ENCODE results near the gene NAIF1. TPM values are rescaled to one million over a fixed set of nuclear protein-coding genes. Genes with fewer than 3 reads are reported as not detected.

Gene NAIF1
- total RNA-seq, 4 donors from 2014 or later, result 3.8 to 27.4 (median 10.6) TPM

DNA sequence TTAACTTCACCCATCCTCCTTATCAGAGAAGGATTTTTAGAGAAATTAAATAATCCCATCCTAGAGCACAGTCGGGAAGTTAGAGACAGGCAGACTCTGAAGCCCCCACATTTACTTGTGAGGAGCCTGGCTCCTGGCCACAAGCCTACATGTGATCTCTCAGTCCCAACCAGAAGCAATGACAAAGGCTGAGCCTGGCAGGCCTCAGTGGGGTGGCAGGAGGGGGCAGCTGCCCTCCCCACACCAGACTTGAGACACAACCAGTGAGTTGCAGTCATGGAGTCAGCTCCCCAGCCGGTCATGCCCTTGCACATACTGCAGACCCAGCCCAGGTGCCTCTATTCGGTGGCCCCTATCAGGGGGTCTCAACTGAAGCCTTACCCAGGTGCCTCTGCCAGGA is 11.0 kb downstream of the NAIF1 start:
- no peaks in the 10 kb centered on the region for H3K9me3 ChIP-seq
- H3K27me3 ChIP-seq, result no peaks in the 10 kb centered on the region
- DNase-seq, result no peak
- H3K27ac ChIP-seq, result peak overlapping the region; percentile 87 to 90
- no peaks in the 10 kb centered on the region for H3K36me3 ChIP-seq
- H3K4me3 ChIP-seq, result no peak overlapping the region
- no peak for TF ChIP-seq POLR2A (IDR thresholded peaks at IDR 0.05)
- TF ChIP-seq CTCF (IDR thresholded peaks at IDR 0.05), result no peak
- intact Hi-C loops (cut with DNase I; ENCODE audit: low total_unique reads), result no loop called here
- peaks cover 0 to 12% of the 10 kb centered on the region in 2 donors for H3K4me1 ChIP-seq

GRCh38 chr9:128055344-128056040 is 11.6 kb downstream of the NAIF1 start:
- Histone ChIP-seq H3K4me3 (no peak overlapping the region), H3K27ac (peak overlapping the region; percentile 87 to 90), H3K9me3 (no peaks in the 10 kb centered on the region), H3K27me3 (no peaks in the 10 kb centered on the region), H3K36me3 (no peaks in the 10 kb centered on the region), H3K4me1 (peaks cover 0 to 12% of the 10 kb centered on the region in 2 donors)
- TF ChIP-seq POLR2A (IDR thresholded peaks at IDR 0.05) (peak in 1 of 2 donors; percentile 43), CTCF (IDR thresholded peaks at IDR 0.05) (no peak)
- peak; percentile 72 to 74 for DNase-seq
- intact Hi-C loops (cut with DNase I; ENCODE audit: low total_unique reads), result no loop called here

DNA sequence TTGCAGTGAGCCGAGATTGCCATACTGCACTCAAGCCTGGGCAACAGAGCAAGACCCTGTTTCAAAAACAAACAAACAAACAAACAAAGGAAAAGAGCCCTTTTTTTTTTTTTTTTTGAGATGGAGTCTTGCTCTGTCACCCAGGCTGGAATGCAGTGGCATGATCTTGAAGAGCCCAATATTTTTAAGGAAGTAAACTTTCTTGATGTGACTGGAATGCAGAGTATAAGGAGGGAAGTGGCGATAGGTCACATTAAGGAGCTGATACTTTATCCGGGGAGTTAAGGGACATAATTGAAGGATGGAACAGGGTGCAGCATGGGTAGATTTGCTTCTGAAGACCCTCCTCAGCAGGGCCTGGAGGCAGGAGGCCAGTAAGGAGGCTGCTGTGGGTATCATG is 13.0 kb downstream of the NAIF1 start:
- no peak overlapping the region for H3K4me3 ChIP-seq
- intact Hi-C loops (cut with DNase I; ENCODE audit: low total_unique reads), result no loop called here
- H3K36me3 ChIP-seq, result no peaks in the 10 kb centered on the region
- TF ChIP-seq CTCF (IDR thresholded peaks at IDR 0.05), result no peak
- no peak for TF ChIP-seq POLR2A (IDR thresholded peaks at IDR 0.05)
- no peak for DNase-seq
- H3K9me3 ChIP-seq, result no peaks in the 10 kb centered on the region
- peak overlapping the region; percentile 87 to 90 for H3K27ac ChIP-seq
- H3K27me3 ChIP-seq, result no peaks in the 10 kb centered on the region
- peaks cover 0 to 12% of the 10 kb centered on the region in 2 donors for H3K4me1 ChIP-seq

DNA sequence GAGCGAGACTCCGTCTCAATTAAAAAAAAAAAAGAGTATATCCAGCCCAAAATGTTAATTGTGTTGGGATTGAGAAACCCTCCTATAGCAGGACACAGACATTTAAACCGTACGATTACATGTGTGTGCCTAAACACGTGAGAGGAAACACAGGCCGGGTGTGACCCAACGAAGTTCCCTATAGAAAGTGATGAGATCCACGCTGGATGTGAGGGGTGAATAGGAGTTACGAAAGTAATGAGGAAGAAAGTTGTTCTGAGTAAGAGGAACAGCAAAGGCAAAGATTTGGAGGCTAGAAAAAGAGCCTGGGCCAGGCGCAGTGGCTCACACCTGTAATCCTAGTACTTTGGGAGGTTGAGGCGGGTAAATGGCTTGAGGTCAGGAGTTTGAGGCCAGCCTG is 13.6 kb downstream of the NAIF1 start:
- H3K36me3 ChIP-seq, result no peaks in the 10 kb centered on the region
- no peak for DNase-seq

More for the DNA sequence above, 13.6 kb downstream of the NAIF1 start:
- H3K4me1 ChIP-seq, result peaks cover 0 to 12% of the 10 kb centered on the region in 2 donors
- intact Hi-C loops (cut with DNase I; ENCODE audit: low total_unique reads), result no loop called here
- H3K9me3 ChIP-seq, result no peaks in the 10 kb centered on the region
- TF ChIP-seq CTCF (IDR thresholded peaks at IDR 0.05) (no peak), POLR2A (IDR thresholded peaks at IDR 0.05) (no peak)
- H3K27me3 ChIP-seq, result no peaks in the 10 kb centered on the region
- H3K27ac ChIP-seq, result peak overlapping the region; percentile 87 to 90
- H3K4me3 ChIP-seq, result no peak overlapping the region
